GM18526 (cell line): ENCODE measurements around the gene TCF4.

Experiments used
- POLR2A ChIP-seq: IDR thresholded peaks from 3 replicates; pipeline ENCODE4 v1.6.1; 2011; ENCODE audit not compliant: insufficient read length; ENCODE audit errors: extremely low read depth

Gene TCF4

DNA sequence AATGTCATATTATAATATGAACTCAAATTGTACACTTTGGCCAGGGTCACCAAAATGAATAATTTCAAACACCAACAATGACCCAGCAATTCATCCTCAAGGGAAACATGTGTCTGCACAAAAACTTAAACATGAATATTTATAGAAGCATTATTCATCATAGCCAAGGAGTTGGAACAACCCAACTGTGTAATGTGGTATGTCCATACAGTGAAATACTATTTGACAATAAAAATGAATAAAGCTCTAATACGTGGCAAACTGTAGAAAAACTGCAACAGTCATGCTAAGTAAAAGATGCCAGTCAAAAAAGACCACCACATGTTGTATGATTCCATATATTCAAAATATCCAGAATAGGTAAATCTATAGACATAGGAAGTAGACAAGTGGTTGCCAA lies 334.2 kb downstream of the TCF4 start:
- no peak for TF ChIP-seq POLR2A

DNA sequence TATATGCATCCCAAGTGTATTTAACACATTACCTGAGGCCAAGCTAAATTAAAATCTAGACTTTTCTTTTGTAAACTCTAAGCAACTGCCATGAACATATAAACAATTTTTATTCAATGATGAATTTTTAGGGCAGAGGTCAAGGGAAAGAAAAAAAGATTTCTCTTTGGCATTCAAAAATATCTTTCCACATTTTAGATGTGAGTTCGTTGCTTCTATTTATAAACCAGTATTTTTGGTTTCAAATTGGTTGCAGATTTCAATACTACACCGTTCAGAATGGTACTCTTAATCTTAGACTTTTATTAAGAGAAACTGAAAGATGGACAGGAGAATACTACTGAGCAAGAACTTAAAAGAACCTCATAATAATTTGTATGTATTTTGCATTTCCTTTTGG lies 335.1 kb downstream of the TCF4 start:
- TF ChIP-seq POLR2A = no peak

DNA sequence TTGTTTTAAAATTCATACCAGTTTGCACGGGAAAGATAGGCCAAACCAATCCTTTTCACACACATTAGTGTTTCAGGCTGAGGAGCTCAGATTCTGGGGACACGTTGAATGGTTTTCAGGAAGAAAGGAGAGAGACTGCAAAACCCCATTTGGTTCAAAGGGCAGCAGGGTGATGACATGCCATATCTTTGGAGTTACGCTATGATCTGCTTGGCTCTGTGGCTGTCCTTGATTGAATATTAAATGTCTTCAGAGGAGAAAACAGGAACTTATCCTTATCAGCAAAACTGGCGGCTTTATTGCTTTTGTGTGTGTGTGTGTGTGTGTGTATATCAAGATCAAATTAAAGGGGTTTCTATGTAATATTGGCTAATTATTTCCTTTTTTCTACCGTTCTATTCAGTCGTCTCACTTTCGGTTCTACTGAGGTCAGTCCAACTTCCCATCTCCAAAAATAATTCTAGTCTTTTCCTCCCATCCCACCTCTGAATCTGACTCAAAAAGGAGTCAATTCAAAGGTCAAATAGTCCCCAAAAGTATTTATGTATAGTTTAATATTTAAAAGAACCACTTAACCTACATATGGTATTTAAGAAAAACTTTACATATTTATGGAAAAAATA lies 335.8 kb downstream of the TCF4 start:
- TF ChIP-seq POLR2A = no peak

DNA sequence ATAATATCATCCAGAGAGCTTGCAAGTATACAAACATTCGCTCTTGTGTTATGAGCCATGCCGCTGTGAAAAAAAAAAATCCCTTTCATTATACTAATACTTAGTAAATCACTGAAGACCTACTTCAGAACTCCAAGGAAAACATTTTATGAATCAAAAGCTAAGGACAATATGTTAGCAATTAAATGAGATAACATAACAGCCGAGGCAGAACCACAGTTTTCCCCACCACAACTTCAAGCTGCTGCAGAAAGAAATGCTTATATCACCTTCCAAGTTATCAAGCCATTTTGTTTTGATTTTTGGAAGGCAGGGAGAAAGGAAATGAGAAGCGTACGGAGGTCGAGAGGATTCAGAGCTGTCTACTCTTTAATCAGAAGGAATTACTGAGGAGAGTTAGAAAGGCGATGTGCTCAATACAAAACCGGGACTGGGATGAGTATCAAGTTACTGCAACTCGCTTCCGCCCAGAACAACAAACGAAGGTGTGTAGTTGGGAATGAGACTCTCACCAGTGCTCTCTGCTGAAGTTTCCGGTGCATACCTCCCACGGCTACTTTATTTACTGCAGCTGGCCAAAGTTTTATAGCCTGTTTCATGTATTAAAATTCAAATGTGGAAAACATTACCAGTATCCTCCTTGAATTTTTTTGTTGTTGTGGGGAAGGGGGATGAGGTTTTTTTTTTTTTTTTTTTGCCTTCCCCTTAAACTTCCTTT lies 336.6 kb downstream of the TCF4 start:
- TF ChIP-seq POLR2A = no peak

DNA sequence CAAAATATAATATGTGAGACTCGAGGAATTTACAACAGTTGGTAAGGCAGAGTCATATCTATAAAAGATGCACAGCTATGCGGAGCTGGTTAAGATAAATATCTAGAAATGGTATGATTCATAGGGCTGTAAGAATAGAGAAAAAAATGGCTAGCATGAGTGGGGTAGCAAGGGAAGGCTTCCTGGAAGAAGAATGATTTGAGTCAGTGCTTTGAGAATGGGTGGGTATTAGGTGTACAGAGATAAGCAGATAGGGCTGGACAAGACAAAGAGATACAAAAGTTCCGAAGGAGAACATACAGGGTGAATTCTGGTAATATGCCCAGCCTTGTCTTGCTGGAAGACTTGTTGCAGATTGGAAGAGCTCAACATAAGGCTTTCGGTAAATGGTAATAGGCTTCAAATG lies 337.2 kb downstream of the TCF4 start:
- TF ChIP-seq POLR2A = no peak

DNA sequence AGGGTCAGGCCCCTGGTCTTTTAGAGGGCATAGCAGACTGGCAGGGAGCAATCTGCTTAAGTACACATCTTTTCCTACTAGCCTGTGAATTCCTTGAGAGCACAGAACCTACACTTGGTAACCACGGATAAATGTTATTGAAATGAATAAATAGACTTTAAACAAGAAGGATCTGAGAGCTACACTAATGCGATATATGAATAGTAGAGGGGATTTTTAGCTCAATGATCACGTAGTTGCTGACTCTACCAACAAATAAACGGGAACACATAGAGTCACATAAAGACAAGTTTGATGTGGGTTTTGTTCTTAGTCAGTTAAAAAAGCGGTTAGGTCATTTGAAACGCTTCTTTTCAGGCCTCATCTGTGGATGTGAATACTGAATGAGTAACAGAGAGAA lies 338.4 kb downstream of the TCF4 start:
- no peak for TF ChIP-seq POLR2A

DNA sequence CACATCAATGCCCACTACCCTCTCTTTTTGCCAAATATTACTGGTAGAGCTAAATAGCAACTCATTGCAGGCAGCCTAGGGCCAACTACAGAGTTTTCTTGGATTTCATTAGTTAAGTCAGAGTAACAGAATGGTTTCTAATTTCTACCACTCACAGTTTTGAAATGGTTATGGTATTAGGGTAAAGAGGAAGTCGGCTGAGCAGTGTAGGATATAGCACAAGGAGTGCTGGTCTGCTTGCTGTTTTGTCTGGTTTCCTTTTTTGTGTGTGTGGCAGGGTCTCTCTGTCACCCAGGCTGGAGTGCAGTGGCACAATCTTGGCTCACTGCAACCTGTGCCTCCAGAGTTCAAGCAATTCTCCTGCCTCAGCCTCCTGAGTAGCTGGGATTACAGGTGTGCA lies 339.5 kb downstream of the TCF4 start:
- TF ChIP-seq POLR2A = no peak

DNA sequence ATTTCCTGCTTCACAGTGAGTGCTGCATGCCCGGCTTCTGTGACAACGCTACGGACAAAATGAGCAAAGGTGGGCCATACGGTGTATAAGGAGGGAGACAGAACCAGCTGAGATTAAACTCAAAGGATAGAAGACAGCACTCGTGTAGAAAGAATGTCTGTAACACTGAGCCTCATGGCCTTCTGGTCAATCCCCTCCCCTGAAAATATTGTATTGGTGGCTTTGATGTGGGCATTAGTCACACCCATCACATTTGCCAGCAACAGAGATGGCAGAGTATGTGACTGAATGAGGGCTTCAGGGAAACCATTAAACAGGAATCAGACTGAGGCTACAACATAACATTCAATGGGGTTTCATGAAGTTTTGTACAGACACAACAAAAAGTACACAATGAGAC lies 341.0 kb downstream of the TCF4 start:
- no peak for TF ChIP-seq POLR2A

DNA sequence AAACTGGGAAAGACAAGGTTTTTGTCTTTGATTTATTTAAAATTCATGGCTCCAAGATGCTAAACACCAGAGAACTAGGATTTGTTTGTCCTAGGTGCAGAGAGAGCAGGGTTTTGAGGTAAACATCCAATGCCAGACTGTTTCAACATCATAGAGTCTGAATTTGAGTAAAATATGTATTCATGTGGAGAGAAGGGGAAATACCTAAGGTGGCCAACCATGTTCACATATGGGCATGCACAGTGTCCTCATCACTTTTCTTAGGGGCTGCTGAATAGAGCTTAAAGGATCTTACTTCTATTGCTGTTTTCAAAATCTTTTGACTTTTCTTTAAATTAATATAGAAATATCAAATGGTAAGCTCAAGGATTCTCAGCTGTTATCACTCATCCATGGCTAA lies 341.7 kb downstream of the TCF4 start:
- TF ChIP-seq POLR2A = no peak

DNA sequence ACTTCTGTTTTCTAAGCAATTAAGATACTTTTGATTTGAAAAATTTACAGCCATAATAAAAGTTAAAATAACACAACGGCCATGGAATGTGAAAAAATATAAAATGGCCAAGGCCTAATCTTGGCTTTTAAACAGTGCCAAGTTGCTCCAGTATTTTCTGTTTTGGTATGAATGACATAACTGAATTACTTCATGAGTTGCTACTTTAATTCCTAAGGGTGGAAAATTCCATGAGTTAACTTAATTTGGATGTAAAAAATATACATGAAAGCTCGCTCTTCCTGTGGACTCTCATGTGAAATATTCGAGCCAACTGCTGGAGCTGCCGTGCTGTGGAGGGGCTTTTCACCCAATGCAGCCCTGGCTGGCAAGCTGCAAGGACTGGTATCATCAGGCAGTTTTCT lies 342.8 kb downstream of the TCF4 start:
- TF ChIP-seq POLR2A = no peak

DNA sequence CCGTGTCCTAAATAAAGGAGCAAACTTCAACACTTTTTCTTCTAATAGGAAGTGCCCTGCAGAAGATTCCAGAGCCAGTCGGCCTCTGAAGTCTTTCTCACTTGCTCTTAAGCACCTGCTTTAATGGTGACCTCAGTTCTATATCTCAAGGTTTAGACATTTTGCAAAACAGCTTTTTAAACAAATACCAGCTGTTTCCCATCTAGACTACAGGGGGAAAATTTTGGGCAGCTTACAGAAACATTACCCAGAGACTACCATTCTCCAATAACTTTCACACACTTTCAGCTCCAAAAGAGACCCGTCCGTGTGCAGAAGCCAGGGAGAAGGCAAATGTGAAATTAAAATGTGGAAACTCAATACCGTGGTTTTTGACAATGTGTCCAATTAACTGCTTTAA lies 343.4 kb downstream of the TCF4 start:
- no peak for TF ChIP-seq POLR2A

DNA sequence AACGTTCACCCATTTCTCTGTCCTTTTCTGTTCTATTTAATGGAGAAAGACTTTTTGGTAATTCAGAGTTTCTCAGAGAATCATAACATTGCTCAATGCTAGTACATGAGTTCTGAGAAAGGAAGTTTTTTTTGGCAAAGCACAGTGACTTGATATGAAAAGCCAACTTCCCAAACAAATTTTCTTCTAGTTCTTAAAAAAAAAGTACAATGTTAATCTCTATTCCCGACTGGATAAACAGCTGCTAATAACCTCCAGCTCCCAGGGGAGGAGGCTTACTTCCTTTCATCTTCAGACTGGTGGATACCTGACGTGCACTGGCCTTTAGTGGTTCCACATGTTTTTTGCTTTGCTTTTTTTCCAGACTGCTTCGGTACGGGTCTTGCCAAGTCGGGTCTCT lies 344.1 kb downstream of the TCF4 start:
- TF ChIP-seq POLR2A = no peak

DNA sequence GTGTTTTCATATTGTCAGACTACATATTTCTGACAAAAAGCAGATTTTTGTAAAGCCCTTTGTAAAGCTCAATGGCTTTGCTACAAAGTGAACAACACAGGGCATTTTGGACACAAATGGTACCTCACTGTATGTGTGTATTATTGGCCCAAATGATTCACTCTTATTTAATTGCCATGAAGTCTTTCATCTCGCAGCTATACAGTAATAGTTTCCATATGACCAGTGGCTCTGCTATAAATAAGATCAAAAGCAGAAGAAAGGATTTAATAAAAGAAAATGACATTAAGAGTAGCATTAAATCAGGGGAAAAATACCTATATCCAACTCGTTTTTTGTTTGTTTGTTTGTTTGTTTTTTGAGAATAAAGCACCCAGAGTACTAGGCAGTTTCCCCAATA lies 344.7 kb downstream of the TCF4 start:
- no peak for TF ChIP-seq POLR2A

DNA sequence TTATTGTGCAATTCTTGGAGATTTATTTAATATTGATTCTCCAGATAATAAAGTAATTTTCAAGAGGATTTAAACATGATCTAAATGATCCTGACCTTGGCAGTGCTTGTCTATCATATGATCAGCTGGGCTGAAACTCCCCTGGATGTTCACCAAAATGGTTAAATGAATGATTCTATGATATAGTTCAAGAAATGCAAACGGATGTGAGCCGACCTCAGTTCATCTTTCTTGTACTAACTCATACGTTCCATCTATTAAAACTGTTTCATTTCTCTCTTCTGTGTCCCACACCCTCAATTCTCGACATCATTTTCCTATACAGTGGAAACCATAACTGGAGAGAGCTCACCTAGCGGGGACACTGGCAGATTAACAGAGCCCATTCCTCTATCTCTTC lies 347.0 kb downstream of the TCF4 start:
- no peak for TF ChIP-seq POLR2A

DNA sequence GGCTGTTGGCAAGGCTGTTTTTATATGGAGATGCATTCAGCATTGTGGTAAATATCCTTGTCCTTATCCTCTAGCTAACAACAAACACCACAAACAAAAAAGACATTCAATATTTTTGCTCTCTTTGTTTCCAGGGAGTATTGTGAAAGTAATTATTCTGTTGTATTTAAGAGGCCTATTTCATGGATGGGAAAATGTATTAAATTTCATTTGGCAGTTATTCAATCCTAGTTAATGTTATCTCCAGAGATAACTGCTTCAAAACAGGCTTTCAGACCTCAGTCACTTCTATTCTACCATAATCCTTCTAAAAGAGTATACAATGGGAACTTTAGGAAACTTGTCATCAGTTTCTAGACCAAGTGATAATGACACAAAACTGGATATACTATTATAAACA lies 348.3 kb downstream of the TCF4 start:
- TF ChIP-seq POLR2A = no peak

DNA sequence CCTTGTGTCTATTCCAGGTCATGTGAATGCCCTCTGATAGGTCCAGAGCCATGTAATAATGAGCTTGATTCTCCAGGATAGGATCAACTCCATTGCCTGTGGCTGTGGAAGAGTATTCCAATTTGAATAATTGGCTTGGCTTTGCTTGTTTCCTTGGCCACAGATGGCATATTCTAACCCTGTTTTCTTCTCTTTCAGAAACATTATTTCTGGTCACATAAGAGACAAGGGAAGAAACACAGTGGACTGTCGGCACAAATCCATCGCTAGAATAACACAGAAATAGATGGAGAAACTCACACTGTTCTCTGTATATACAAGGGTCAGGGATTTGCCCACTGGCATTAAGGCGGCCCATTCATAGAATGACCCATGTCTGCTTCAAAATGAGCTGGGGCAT lies 350.3 kb downstream of the TCF4 start:
- no peak for TF ChIP-seq POLR2A

DNA sequence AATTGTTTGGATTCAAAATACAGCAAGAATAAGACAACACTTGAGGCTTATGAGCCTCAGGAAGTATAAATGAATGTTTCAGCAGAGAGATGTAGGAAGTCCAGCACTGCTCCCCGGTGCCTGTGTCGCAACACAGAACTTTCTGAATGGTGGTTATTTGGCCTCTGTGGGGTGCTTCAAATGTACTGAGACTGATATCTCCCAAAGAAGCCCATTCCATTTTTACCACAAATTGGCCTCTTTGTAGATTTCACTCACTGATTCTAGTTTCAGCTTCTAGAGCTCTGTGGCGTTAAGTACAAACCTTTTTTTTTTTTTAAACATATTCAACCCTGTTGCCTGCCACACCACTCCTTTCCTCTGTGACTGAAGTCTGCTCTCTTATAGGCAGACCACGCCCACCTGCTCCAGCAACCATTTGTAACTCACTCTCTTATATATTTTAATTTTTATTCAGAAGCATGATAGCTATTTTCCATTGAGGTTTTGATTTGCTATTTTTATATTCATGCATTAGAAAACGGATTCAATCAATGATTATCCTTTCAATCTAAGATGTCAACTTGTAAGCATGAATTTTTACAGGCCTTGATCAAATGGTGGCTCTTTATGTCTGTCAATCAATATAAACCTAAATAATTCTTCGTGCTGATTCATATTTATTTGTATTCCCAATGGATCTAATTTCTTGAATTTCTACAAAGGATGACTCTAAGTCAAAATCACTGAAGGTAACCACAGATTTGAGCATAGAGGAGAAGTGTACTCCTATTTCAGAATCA lies 351.7 kb downstream of the TCF4 start:
- TF ChIP-seq POLR2A = no peak

DNA sequence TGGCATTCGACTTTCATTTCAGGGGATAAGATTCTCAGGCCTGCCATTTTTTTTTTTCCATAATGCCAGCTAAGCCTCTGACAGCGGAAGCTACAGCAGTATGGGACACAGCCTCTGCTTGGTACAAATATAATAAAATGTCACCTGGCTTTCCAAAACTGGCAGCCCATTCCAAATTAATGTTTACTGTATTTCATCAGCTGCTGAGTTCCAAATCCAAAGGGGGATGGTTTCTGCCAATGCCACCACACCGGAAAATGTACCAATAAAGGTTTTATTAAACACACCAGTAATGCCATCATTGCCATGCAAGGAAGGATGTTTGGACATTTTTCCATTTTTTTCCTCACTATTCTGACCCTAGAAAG lies 352.9 kb downstream of the TCF4 start:
- TF ChIP-seq POLR2A = no peak
